Panc1 (cell line): ENCODE results near the gene STAT3. TPM values are rescaled to one million over a fixed set of nuclear protein-coding genes. Genes with fewer than 3 reads are reported as not detected.

ENCODE experiments used
- ATAC-seq: fragments of 200-7000 bp; cut with Tn5 transposase; 2 replicates; pipeline ENCODE4 v1.9.1; 2020; ENCODE audit warnings: mild to moderate bottlenecking, moderate library complexity
- BruUV-seq: library from RNA; stranded (reverse); fragments of 400-500 nt; replicated peaks from 2 replicates; lab custom pipeline; 2021; lab: Mats Ljungman, UMichigan
- CTCF ChIA-PET: fragments of 300-600 bp; sonication (Branson Sonifier 250); formaldehyde crosslinking; loops from one replicate; lab custom pipeline; 2022; ENCODE audit warnings: antibody characterized with exemption; lab: Charles Lee
- POLR2A ChIA-PET: fragments of 300-600 bp; sonication (Branson Sonifier 250); formaldehyde crosslinking; loops from one replicate; lab custom pipeline; 2022; ENCODE audit warnings: antibody characterized with exemption; lab: Charles Lee
- DNase-seq: peaks from one replicate; pipeline ENCODE4 v3.0.0-alpha.2; 2010; ENCODE audit warnings: low read depth, low spot score
- H3K27ac ChIP-seq: 2 replicates; pipeline ENCODE4 v1.5.1; 2011; ENCODE audit warnings: mild to moderate bottlenecking, low read length, inconsistent platforms
- H3K27me3 ChIP-seq: fragments of 200-500 bp; sonication (Bioruptor generic); 2 replicates; pipeline ENCODE4 v1.6.0; 2014; ENCODE audit warnings: low read length, inconsistent platforms; ENCODE audit not compliant: control insufficient read depth, insufficient read depth
- H3K36me3 ChIP-seq: fragments of 200-500 bp; sonication (Bioruptor generic); 2 replicates; pipeline ENCODE4 v1.5.1; 2014; ENCODE audit warnings: inconsistent platforms, mild to moderate bottlenecking, low read length, moderate library complexity; ENCODE audit not compliant: control insufficient read depth, insufficient read depth
- H3K4me1 ChIP-seq: 2 replicates; pipeline ENCODE4 v1.5.1; 2011; ENCODE audit warnings: inconsistent platforms, mild to moderate bottlenecking, low read length, moderate library complexity; ENCODE audit not compliant: control insufficient read depth, insufficient read depth
- H3K4me3 ChIP-seq, 2 experiments: 2 replicates each; pipeline ENCODE4 v1.5.1; 2011 to 2012; ENCODE audit warnings: low read depth in 2 of 2, low read length in 2 of 2, mild to moderate bottlenecking in 2 of 2, inconsistent platforms in 1 of 2, moderate library complexity in 1 of 2
- H3K9me3 ChIP-seq: fragments of 200-500 bp; sonication (Bioruptor generic); 2 replicates; pipeline ENCODE4 v1.5.1; 2014; ENCODE audit warnings: low read depth, mild to moderate bottlenecking, inconsistent platforms, low read length, moderate library complexity; ENCODE audit not compliant: control insufficient read depth, insufficient read depth
- POLR2AphosphoS5 ChIP-seq: IDR thresholded peaks from 2 replicates; pipeline ENCODE4 v1.6.1; 2012; ENCODE audit warnings: mild to moderate bottlenecking, low read depth, low read length, moderate library complexity
- SIN3A ChIP-seq: IDR thresholded peaks from 2 replicates; pipeline ENCODE4 v1.6.1; 2012; ENCODE audit warnings: low read depth, mild to moderate bottlenecking, low read length, moderate library complexity, borderline replicate concordance; ENCODE audit not compliant: insufficient read depth
- TCF7L2 ChIP-seq: IDR thresholded peaks from 2 replicates; pipeline ENCODE4 v1.6.1; 2011; ENCODE audit warnings: mild to moderate bottlenecking, low read depth, low read length, inconsistent platforms
- in situ Hi-C: cut with HindIII; loops from 2 replicates; pipeline ENCODE4 v1.10.0; 2016; ENCODE audit warnings: low sequenced_read_pairs, low pct_unique_long_range_greater_than_20kb
- intact Hi-C: fragments of 100-400 bp; cut with micrococcal nuclease; formaldehyde crosslinking; loops from one replicate; pipeline ENCODE4 v1.10.0; 2022; ENCODE audit not compliant: unreplicated experiment
- total RNA-seq: library from RNA; stranded (reverse); gene quantifications from one replicate; pipeline ENCODE4 v1.2.1, GENCODE V29; 2021; ENCODE audit not compliant: unreplicated experiment
- TF ChIP-seq, protein P1 (sequence below), 2 experiments: IDR thresholded peaks; 2 replicates each; pipeline ENCODE4 v1.6.1; 2011 to 2012; ENCODE audit warnings: low read depth in 2 of 2, control low read depth in 1 of 2, low read length in 1 of 2, mild to moderate bottlenecking in 1 of 2, moderate library complexity in 1 of 2; ENCODE audit not compliant: insufficient read depth in 1 of 2
- TF ChIP-seq, protein P2 (sequence below): fragments of 450-650 bp; IDR thresholded peaks from 2 replicates; pipeline ENCODE4 v1.5.1; 2017; ENCODE audit warnings: mild to moderate bottlenecking

STAT3 gene
- total RNA-seq, 1 experiment from 2014 or later, result 287 TPM

DNA sequence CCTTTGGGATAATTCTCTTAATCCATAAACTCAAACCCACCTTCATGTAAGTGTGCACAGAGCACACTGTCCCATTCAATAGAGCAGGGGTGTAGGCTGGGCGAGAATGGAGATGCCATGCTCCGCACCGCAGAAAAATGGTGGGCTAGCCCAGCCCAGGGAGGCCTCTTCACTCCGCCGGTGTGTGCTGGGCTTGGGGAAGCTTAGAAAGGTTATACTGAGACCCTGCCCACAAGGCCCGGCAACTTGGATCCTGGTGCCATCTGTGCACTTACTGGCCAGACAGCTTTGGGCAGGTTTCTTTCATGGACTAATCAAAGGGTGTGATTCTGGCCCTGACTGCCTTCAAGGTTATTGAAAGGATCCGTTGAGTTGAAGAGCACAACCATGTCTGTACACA lies 103.7 kb downstream of the STAT3 start:
- in situ Hi-C loops (no loop called here), intact Hi-C loops (no loop called here)
- no TSS peak for BruUV-seq
- no peaks in the 10 kb centered on the region for H3K36me3 ChIP-seq
- DNase-seq, result no peak
- H3K27me3 ChIP-seq, result no peaks in the 10 kb centered on the region
- H3K4me1 ChIP-seq, result peaks cover 32% of the 10 kb centered on the region
- H3K4me3 ChIP-seq, result no peak overlapping the region
- H3K27ac ChIP-seq, result peak overlapping the region; percentile 44; the same call in 1 of the 2 replicates
- H3K9me3 ChIP-seq, result no peaks in the 10 kb centered on the region
- TF ChIP-seq, protein P1, sequence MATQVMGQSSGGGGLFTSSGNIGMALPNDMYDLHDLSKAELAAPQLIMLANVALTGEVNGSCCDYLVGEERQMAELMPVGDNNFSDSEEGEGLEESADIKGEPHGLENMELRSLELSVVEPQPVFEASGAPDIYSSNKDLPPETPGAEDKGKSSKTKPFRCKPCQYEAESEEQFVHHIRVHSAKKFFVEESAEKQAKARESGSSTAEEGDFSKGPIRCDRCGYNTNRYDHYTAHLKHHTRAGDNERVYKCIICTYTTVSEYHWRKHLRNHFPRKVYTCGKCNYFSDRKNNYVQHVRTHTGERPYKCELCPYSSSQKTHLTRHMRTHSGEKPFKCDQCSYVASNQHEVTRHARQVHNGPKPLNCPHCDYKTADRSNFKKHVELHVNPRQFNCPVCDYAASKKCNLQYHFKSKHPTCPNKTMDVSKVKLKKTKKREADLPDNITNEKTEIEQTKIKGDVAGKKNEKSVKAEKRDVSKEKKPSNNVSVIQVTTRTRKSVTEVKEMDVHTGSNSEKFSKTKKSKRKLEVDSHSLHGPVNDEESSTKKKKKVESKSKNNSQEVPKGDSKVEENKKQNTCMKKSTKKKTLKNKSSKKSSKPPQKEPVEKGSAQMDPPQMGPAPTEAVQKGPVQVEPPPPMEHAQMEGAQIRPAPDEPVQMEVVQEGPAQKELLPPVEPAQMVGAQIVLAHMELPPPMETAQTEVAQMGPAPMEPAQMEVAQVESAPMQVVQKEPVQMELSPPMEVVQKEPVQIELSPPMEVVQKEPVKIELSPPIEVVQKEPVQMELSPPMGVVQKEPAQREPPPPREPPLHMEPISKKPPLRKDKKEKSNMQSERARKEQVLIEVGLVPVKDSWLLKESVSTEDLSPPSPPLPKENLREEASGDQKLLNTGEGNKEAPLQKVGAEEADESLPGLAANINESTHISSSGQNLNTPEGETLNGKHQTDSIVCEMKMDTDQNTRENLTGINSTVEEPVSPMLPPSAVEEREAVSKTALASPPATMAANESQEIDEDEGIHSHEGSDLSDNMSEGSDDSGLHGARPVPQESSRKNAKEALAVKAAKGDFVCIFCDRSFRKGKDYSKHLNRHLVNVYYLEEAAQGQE (IDR thresholded peaks at IDR 0.05; ENCODE audit: insufficient read depth in 1 of 2, low read depth in 2 of 2, low read length in 1 of 2), result no peak
- TF ChIP-seq, protein P2, sequence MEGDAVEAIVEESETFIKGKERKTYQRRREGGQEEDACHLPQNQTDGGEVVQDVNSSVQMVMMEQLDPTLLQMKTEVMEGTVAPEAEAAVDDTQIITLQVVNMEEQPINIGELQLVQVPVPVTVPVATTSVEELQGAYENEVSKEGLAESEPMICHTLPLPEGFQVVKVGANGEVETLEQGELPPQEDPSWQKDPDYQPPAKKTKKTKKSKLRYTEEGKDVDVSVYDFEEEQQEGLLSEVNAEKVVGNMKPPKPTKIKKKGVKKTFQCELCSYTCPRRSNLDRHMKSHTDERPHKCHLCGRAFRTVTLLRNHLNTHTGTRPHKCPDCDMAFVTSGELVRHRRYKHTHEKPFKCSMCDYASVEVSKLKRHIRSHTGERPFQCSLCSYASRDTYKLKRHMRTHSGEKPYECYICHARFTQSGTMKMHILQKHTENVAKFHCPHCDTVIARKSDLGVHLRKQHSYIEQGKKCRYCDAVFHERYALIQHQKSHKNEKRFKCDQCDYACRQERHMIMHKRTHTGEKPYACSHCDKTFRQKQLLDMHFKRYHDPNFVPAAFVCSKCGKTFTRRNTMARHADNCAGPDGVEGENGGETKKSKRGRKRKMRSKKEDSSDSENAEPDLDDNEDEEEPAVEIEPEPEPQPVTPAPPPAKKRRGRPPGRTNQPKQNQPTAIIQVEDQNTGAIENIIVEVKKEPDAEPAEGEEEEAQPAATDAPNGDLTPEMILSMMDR, result no peak
- TF ChIP-seq SIN3A (no peak), POLR2AphosphoS5 (no peak), TCF7L2 (no peak)
- ATAC-seq, result no peak
- ChIA-PET POLR2A (no interaction called here), CTCF (no interaction called here)

DNA sequence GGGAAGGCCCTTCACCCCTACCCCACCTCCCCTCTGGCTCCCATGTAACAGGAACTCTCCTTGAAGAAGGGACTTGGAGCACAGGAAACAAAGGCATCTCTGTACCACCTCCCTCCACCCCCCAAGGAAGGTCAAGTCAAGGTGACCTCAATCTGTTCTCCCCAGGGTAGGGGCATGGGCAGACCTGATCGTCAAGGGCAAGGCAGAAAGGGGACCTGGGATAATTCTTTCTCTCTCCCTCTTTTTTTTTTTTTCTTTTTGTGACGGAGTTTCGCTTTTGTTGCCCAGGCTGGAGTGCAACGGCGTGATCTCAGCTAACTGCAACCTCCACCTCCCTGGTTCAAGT lies 104.2 kb downstream of the STAT3 start:
- Histone ChIP-seq H3K4me1 (peaks cover 29% of the 10 kb centered on the region), H3K36me3 (no peaks in the 10 kb centered on the region), H3K9me3 (no peaks in the 10 kb centered on the region), H3K4me3 (no peak overlapping the region), H3K27ac (peak overlapping the region; percentile 68; the same call in 1 of the 2 replicates), H3K27me3 (no peaks in the 10 kb centered on the region)
- POLR2A ChIA-PET, result no interaction called here
- BruUV-seq, result no TSS peak
- CTCF ChIA-PET, result no interaction called here
- DNase-seq (no peak), ATAC-seq (no peak)
- TF ChIP-seq TCF7L2, result no peak
- TF ChIP-seq, protein P1 (IDR thresholded peaks at IDR 0.05; ENCODE audit: insufficient read depth in 1 of 2, low read depth in 2 of 2, low read length in 1 of 2), result no peak
- no peak for TF ChIP-seq SIN3A
- TF ChIP-seq POLR2AphosphoS5, result no peak
- TF ChIP-seq, protein P2, result no peak
- in situ Hi-C loops (no loop called here), intact Hi-C loops (no loop called here)
